ENCODE data around the gene SLCO2A1. TPM values are rescaled to one million over a fixed set of nuclear protein-coding genes. Genes with fewer than 3 reads are reported as not detected.
A peak's percentile ranks its signal among the peaks of the same experiment; 100 is the strongest.

Gene SLCO2A1
- total and polyA plus RNA-seq, 11 donors = 2.8 to 28.4 (median 13.9) TPM

DNA sequence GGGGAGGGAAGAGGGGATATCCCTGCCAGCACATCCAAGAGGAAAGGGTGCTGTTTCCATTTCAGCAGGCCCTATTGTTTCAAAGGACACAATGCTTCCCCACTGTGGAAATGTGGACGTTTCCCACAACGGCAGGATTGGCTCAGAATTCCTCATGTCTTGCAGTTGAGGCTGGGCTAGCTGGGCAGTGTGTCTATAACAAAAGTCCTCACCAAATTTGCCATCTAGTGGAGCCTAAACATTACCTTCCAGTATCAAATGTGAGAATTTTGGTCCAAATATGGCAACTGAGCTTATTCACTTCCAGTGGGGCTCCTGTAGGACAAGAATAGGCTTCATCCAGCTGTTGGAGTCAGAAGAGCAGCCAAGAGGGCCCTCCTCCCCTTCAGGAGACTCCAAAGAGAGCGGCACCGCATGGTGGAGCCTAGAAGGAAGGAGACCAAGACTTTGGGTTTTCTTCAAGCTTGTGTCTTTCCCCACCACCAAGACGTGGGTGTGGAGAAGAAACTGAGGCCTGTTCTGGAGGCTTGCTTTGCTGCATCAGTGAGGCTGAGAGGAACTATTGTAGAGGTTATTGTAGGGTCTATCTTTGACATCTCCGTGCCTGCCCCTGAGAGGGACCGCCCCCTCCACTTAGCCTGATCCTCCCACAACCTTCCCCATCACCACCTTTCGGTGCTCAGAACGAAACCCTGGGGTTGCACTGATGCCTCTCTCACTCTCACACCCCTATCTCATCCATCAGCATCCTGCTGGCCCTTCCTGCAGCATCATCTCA, 45.3 kb upstream of the SLCO2A1 start:
- peaks cover 0 to 8% (median under 1%) of the 10 kb centered on the region in 12 donors for H3K9me3 ChIP-seq
- intact Hi-C loops (cut with DNase I) = no loop called here
- no peak for TF ChIP-seq CTCF (IDR thresholded peaks at IDR 0.05)
- no peak for TF ChIP-seq POLR2A (IDR thresholded peaks at IDR 0.05)
- no peaks in the 10 kb centered on the region for H3K36me3 ChIP-seq
- ATAC-seq (no peak), DNase-seq (no peak)
- no peak overlapping the region for H3K4me3 ChIP-seq
- peaks cover 0 to 11% (median 2%) of the 10 kb centered on the region in 12 donors for H3K4me1 ChIP-seq
- H3K27ac ChIP-seq = no peak overlapping the region
- no peaks in the 10 kb centered on the region for H3K27me3 ChIP-seq
- 85 to 90% (median 88%) methylated on average over 9 of the region's 9 CpGs for WGBS, 4 donors

GRCh38 chr3:134074001-134074789, 44.5 kb upstream of the SLCO2A1 start:
- TF ChIP-seq CTCF (IDR thresholded peaks at IDR 0.05) (no peak), POLR2A (IDR thresholded peaks at IDR 0.05) (no peak)
- ATAC-seq (peak in 3 of 4 donors; percentile 25 to 44 (median 41)), DNase-seq (no peak)
- Histone ChIP-seq H3K4me3 (no peak overlapping the region), H3K4me1 (peaks cover 0 to 11% (median 2%) of the 10 kb centered on the region in 12 donors), H3K9me3 (peaks cover 0 to 1% (median 0%) of the 10 kb centered on the region in 12 donors), H3K36me3 (no peaks in the 10 kb centered on the region), H3K27me3 (no peaks in the 10 kb centered on the region), H3K27ac (peak overlapping the region in 1 of 12 donors; percentile 29)
- intact Hi-C loops (cut with DNase I) = no loop called here
- 74 to 86% (median 76%) methylated on average over 10 of the region's 10 CpGs for WGBS, 4 donors

GRCh38 chr3:134073583-134073945, 43.8 kb upstream of the SLCO2A1 start:
- TF ChIP-seq POLR2A (IDR thresholded peaks at IDR 0.05) = no peak
- TF ChIP-seq CTCF (IDR thresholded peaks at IDR 0.05) = no peak

More at GRCh38 chr3:134073583-134073945, 43.8 kb upstream of the SLCO2A1 start:
- Histone ChIP-seq H3K4me3 (no peak overlapping the region), H3K9me3 (no peaks in the 10 kb centered on the region), H3K27ac (no peak overlapping the region), H3K27me3 (no peaks in the 10 kb centered on the region), H3K36me3 (no peaks in the 10 kb centered on the region), H3K4me1 (peaks cover 0 to 11% (median 2%) of the 10 kb centered on the region in 12 donors)
- intact Hi-C loops (cut with DNase I) = no loop called here
- WGBS, 4 donors = 96 to 100% (median 98%) methylated on average over 4 of the region's 4 CpGs
- no peak for DNase-seq
- no peak for ATAC-seq
